Neural cell (in vitro differentiated cells): ENCODE measurements around the gene NUP50.

Experiments
- CTCF ChIP-seq: fragments of 450-650 bp; IDR thresholded peaks from 2 replicates; pipeline ENCODE4 v1.5.1; 2014; ENCODE audit warnings: antibody characterized with exemption, mild to moderate bottlenecking, moderate library complexity; ENCODE audit not compliant: poor library complexity, severe bottlenecking
- EP300 ChIP-seq: fragments of 450-650 bp; conservative IDR thresholded peaks from 2 replicates; pipeline ENCODE4 v1.6.1; 2014; ENCODE audit warnings: antibody characterized with exemption, mild to moderate bottlenecking, moderate library complexity; ENCODE audit not compliant: poor library complexity, severe bottlenecking
- EZH2 ChIP-seq: fragments of 200-600, 300-800 bp; shearing (Covaris generic), sonication (generic); IDR thresholded peaks from 2 replicates; pipeline ENCODE4 v1.6.1; 2014; ENCODE audit warnings: antibody characterized with exemption, low read length, borderline replicate concordance, mild to moderate bottlenecking; ENCODE audit not compliant: insufficient read depth, poor library complexity, severe bottlenecking
- MXI1 ChIP-seq: fragments of 450-650 bp; conservative IDR thresholded peaks from 2 replicates; pipeline ENCODE4 v1.6.1; 2014; ENCODE audit warnings: antibody characterized with exemption, mild to moderate bottlenecking; ENCODE audit not compliant: poor library complexity, severe bottlenecking
- POLR2AphosphoS5 ChIP-seq: IDR thresholded peaks from 2 replicates; pipeline ENCODE4 v1.6.1; 2012
- RAD21 ChIP-seq: fragments of 450-650 bp; conservative IDR thresholded peaks from 2 replicates; pipeline ENCODE4 v1.6.1; 2014; ENCODE audit warnings: antibody characterized with exemption, mild to moderate bottlenecking, moderate library complexity
- REST ChIP-seq: IDR thresholded peaks from 2 replicates; pipeline ENCODE4 v1.6.1; 2012; ENCODE audit warnings: borderline replicate concordance
- SMC3 ChIP-seq: fragments of 450-650 bp; conservative IDR thresholded peaks from 2 replicates; pipeline ENCODE4 v1.6.1; 2014; ENCODE audit warnings: antibody characterized with exemption, mild to moderate bottlenecking, moderate library complexity; ENCODE audit not compliant: poor library complexity
- TAF1 ChIP-seq: IDR thresholded peaks from 2 replicates; pipeline ENCODE4 v1.6.1; 2012; ENCODE audit warnings: low read depth

GRCh38 chr22:45194686-45195085 lies 31.0 kb downstream of the NUP50 start:
- TF ChIP-seq MXI1 (no peak), TAF1 (no peak), CTCF (no peak), EZH2 (no peak), EP300 (no peak), RAD21 (no peak), POLR2AphosphoS5 (no peak), SMC3 (no peak), REST (no peak)
